HG02943 (cell line): ENCODE results near the gene ADIG.

Experiments used
- ATAC-seq: cut with Tn5 transposase; IDR thresholded peaks from one replicate; pipeline ENCODE4 v1.9.1; 2021; ENCODE audit warnings: mild to moderate bottlenecking, low read depth, moderate library complexity; ENCODE audit not compliant: unreplicated experiment

Gene ADIG

DNA sequence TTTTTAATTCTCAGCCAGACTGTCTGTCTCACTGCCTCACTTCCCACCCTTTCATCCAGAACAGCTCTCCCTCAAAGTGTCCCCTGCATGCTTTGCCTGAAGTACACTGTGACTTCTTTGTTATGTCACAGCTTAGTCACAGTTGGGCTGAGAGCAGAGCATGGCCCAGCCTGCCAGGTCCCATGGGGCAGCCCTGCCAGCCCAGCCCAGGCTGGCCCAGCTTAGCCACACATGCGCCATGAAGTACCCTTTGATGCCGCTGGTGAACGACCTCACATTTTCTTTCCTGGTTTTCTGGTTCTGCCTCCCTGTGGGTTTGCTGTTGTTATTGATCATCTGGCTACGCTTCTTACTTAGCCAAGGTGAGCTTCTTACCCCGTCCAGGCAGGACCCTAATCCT, at the start of gene ADIG:
ADIG (plus strand) TSS at position 185 of the 400 bp plus-strand sequence; CDS start at position 239, 54 bp downstream.
- no peak for ATAC-seq

DNA sequence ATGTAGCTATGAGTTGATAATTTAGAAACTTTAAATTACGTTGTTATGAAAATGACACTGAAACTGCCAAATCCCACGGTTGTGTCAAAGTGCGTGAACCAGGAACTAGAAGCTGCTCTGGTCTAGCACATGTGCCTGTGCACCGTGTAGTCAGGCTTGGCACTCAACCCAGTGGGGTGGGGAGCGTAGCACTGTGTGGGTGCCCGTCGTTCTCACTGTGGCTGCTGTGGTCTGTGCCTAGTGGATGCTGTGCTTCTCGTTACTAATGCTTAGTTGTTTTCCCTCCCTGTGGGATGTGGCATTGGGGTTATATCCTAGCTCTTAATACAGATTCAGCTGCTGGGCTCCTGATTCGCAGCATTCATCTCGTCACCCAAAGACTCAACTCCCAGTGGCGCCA, 46.2 kb upstream of the ADIG start:
- ATAC-seq = no peak

DNA sequence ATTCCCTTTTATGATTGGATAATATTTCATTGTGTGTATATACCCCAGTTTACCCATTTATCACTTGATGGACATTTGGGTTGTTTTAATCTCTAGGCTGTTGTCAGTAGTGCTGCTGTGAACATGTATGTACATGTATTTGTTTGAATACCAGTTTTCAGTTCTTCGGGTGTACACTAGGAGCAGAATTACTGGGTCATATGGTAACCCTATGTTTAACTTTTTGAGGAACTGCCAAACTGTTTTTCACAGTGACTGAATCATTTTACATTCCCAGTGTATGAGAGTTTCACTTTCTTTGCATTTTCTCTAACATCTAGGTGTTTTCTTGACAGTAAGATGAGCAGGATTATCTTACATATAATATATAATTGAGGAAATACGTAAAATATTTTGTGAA, 44.7 kb upstream of the ADIG start:
- no peak for ATAC-seq

DNA sequence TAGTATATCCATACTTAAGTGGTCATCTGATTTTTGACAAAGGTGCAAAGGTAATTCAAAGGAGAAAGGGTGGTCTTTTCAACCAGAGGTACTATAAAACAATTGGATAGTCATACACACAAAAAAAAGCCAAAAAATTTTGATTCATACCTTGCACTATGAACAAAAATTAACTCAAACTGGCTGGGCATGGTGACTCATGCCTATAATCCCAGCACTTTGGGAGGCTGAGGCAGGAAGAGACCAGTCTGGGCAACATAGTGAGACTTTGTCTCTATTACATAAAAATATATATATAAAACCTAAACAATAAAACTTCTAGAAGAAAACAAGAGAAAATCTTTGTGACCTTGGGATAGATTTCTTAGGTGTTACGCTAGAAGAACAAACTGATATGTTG, 43.8 kb upstream of the ADIG start:
- ATAC-seq = no peak

DNA sequence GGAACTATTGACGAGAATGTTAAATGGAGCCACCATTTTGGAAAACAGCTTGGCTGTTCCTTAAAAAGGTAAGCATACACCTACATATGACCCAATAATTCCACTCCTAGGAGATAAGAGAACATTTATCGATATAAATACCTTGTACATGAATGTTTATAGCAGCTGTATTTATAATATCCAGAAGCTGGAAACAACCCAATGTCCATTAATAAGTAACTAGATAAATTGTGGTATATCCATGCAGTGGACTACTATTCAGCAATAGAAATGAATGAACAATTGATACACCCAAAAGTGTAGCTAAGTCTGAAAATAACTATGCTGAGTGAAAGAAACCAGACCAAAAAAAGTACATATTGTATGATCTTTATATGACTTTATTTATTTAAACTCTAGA, 42.2 kb upstream of the ADIG start:
- ATAC-seq = no peak

DNA sequence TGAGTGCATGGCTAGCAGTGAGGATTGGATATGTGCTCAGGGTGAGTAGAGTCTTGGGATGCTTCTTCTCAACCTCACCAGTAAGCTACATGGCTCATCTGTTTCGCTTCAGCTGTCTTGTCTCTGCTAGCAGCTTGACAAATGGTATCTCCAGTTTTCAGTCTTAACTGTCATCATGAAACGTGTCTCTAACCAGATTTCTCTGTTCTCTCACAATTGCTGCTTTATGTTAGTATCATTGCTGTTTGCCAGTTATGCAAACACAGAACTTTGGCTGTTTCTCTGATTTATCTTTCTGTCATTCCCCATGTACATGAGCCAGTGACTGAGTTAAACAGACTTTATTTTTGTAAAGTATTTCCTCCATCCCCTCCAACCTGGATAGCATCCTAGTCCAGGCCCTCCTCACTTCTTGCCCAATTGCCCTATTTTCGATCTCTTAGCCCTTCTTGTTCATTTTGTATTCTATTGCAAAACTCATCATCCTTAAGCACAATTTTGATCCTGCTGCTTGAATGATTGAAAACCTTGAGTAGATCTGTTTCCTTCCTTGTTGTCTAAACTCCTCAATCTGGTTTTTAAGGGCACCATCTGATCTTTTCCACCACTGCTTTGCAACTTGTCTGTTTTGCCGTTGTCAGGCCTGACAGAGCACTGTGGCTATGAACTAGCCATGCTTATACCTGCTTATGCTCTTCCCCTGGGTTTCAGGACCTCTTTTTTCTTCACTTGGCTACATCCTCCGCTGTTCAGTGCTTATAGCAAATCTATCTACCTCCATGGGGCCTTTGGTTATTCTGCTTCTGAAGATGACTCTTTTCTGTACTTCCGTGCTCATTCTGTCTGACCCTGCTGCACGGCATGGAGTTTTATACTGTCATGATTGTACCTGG, 37.7 kb upstream of the ADIG start:
- no peak for ATAC-seq

DNA sequence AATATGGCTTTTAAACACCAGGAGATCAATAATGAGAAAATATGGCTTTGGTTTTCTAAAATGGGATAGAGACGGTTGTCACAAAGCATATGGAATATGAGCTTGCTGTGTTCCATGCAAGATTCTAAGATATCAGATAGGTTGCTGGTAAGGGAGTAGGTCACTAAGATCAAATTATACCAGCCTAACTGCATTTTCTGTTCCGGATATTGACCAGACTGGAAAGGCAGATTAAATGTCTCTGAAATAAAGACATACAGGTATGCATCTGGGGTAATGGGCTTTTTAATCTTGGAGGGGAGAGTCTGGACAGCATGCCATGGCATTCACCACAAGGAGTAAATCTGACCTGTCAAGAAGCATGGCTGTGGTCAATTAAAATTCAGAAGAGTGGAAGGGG, 35.2 kb upstream of the ADIG start:
- no peak for ATAC-seq

DNA sequence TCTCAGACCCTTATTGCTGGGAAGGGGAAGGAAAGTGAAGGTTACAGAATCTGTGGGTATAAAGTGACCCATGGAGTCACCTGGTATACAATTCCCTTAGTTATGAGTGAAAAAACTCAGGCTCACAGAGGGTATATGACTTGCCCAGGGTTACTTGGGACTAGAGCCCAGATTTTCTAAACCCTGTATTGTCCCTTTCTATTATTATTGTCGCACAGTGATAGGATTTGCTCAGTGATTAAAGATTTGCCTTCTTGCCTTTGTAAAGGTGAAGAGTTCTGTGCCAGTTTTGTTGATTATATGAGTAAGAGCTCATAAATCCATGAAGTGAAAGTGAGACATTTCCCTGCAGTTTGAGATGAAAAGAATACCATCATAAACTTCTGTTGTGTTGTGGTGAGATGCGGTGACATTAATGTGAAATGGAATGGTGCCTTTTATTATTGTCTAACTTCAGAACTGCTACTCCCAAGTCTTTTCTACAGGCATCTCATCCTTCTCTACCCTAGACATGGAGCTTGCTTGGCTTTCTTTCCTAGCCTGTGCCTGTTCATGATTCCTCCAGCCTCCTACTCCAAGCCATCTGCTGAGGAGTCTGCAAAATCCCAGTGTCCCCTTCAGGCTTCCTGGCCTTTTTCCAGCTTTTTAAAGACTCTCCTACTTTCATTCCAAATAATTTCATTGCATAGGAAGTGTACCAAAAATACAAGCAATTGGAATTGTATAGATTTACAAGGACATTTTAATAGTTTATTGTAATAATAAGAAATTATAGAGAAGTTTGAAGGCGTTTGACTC, 33.5 kb upstream of the ADIG start:
- ATAC-seq = no peak

DNA sequence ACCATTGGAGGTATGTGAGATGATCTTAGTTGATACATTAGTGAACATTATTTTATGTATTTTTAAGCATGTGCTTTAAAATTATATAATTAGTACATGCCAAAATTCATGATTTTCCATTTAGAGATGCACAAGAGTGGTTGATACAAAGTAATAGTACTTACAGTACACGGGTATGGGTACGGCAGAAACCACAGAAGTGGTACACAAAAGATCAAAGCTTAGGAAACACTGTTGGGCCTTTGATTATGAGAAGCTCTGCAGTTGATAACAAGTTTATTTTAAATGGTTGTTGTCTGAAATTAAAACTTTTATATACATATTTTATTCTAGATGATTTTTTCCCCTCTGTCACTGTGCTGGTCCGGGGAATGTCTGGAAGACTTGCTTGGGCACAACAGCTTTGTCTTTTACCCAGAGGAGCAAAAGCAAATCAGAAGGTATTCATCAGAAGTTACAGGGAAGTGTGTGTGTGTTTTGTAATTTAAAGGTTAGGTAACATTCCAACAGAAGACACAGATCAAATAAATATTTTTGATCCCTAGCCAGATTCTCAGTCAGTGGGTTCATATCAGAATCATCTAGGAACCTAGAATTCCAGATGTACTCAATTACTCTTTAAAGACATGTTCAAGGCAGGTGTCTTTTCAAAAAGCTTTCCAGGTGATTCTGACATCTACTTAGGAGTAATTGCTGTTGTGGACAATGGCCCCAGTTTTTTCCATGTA, 32.5 kb upstream of the ADIG start:
- no peak for ATAC-seq

DNA sequence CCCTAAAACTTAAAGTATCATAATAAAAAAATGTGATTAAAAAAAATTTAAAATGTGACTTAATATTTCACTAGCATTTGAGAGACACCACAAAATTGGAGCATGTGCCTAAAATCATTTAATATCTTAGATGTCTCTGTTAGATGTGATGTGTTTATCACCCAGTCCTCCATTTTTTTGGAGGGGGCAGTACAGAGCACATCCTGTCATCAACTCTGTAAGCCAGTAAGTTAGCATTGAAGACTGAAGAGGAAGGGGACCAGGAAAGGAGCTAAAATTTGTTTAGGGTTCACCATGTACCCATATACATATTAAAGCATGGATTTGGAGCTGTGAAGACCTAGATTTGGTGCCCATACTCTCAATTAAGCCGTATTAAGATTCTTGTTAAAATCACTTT, 30.7 kb upstream of the ADIG start:
- no peak for ATAC-seq

DNA sequence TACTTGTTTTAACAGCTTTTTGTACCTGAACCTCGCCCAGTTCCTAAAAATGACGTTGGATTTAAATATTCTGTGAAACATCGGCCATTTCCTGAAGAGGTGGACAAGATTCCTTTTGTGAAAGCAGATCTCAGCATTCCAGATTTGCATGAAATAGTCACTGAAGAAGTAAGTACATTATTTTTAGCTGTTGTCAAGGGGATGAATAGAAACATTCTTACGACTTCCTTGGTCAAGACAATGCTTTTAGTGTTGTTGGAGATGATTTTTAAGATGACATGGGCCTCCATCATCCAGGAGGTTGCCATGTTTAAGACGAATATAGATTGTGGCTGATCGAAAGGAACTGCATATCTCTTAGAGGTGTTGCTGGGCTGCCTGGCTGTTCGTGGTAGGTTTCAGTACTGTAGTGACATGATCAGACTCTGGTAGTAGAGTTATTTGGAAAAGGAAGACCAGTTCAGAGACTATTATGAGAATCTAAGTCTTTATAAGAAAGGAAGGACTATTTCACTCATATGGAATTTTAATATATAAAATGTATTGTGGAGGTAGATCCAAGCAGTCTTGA, 29.9 kb upstream of the ADIG start:
- no peak for ATAC-seq

DNA sequence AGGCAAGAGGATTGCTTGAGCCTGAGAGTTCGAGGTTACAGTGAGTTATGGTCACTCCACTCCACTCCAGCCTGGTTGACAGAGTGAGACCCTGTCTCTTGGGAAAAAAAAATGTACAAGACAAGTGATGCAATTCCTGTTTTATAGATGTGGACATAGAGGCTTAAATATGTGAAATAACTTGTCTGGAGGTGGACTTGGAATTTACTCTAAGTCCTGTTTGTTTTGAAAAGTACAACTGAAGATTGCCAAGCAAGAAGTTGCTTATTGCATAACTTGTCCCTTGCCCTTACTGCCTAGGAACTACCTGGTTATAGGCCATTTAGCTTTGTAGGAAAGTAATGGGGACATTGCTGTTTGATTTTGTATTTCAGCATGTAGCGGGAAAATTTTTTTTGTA, 26.0 kb upstream of the ADIG start:
- no peak for ATAC-seq

DNA sequence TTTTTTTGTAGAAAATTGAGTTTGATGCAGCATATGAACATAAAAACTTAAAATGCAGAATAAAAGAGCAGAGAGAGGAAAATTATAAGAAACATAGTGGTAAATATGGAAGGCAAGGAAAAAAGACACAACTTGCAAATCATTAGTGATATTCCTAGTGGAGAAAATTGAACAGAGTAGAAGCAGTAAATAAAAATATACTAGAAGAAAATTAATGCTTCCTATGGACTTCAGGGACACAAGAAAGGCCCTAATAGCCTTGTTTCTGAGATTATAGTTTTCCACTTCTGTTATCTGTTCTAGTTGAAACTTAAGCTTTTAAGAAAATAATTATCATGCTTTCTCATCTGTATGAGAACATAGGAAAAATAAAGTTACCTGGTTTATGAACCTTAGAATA, 25.6 kb upstream of the ADIG start:
- ATAC-seq = no peak

DNA sequence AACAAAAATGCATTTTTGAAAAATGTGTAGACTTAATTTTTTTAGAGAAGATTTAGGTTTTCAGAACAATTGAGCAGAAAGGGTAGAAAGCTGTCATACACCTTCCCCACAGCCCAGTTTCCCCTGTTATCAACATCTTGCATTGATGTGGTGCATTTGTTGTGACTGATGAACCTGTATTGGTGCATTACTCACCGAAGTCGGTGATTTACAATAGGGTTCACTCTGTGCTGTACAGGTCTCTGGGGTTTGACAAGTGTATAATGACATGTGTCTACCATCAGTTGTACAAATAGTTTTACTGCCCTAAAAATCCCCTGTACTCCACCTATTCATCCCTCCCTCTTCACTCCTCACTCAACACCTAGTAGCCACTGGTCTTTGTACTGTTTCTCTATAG, 23.8 kb upstream of the ADIG start:
- ATAC-seq = no peak

DNA sequence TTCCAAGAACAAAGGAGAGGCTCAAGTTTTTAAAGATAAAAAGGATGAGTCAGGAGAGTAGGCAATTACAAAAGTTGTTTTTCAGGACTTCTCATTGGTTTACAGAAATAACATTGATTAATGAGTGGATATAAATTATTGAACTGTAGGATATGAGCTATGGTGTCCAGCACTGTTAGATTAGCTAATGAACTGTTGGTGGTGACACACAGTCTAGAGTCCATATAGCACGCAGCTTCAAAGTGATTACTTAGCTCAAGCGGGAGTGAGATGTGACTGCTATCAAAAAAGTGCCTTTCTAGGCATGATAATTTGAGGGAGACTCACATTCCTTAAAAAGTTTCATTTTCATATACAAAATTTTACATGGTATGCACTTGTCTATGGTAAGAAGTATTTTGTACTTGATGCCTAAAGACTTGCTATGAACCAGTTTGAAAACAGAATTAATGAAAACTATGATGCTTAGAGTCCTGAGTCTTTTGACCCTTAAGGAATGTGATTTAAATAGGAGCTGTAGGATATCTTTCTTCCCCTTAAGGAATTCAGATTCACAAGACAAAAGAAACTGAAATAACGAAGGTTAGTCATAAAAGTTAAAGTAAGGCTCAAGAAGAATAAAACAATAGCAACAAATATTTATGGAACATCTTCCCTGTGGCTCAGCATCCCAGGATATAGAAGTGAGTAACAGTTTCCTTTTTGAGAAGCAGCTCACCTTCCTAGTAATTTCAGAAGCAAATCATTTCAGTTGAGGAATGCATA, 22.2 kb upstream of the ADIG start:
- ATAC-seq = no peak

DNA sequence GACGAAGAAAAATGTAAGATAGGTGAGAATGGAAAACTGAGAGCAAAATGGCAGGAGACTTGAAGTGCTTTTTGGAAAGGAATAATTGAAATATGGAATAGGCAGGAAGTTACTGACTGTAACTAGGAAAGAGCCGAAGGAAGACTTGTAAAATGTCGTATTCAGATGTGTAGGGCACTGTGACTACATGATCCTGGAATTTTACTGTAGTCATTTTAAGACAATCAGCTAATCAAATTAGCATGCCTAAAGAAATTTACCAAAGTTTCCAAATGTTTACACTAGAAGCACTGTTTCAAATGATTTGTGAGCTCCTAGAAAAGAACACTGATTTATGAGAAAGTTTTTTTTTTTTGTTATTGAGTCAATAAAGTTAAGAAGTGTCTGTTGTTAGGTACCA, 21.2 kb upstream of the ADIG start:
- no peak for ATAC-seq

DNA sequence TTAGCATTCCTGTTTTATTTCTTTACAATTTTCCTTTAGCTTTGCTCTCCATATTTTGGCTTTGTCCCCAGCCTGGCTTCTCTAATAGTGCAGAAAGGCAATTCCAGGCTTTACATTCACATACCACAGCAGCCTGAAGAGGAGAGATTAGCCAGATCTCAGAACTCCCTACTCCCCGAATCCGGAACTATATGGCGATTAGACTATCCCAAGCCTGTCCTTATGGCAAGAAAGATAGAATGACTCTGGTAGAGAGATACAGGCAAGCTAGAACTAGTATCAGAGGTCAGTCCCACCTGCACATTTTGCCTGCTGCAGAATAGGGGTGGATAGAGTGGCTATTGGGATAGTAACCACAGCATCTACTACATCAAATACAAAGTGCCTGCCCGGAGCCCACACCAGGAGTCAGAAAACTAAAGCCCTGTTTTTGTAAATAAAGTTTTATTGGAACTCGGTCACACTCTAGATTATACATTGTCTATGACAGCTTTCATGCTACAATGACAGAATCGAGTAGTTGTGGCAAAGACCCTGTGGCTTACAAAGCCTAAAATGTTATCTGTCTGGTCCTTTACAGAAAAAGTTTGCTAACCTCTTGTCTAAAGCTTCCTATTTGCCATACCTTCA, 17.1 kb upstream of the ADIG start:
- ATAC-seq = no peak

DNA sequence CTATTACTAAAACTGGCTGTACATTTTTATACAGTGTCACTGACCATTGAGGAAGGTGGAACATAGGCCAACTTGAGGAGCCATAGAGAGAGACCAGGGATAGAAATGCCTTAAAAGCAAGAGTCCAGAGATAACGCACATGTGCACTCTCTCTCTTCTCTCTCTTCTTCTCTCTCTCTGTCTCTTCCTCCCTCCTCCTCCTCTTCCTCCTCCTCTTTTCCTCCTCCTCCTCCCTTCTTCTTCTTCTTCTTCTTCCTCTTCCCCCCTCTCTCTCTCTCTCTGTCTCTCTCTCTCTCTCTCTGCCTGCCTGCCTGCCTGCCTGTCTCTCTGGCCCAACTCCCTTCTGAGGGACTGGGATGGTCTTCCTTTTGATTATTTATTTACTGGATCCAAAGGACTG, 16.3 kb upstream of the ADIG start:
- no peak for ATAC-seq

DNA sequence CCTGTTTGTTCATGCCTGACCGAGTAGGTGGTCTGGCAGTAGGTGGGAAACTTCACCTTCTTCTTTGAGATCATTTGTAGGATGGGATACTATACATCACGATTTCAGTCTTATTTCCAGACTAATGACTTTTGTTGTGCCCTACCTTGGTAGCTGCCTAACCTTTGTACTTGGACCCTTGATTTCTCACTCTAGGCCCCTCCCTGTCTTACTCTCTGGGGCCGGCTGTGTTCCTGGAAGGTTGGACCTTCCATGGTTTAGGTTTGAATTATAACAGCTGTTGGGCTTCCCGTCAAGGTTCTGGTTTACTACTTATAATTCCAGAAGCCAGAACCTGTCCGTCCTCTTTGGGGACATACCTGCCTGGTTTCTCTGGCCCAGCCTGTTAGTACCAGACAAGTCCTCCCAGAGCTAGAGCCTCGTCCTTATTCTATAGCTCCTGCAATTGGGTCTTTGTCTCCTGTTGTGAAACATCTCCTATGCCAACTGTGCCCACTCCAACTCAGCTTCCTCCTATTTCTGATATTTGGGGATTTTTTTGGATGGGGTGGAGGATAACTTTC, 14.9 kb upstream of the ADIG start:
- ATAC-seq = no peak
